ENCODE data around the gene TRPM3. TPM values are rescaled to one million over a fixed set of nuclear protein-coding genes. Genes with fewer than 3 reads are reported as not detected.

TRPM3 gene
- total and polyA plus RNA-seq, 2 of the 13 experiments (the other 11 are each of a cell fraction or from before 2014, with no cell fraction given): not detected

DNA sequence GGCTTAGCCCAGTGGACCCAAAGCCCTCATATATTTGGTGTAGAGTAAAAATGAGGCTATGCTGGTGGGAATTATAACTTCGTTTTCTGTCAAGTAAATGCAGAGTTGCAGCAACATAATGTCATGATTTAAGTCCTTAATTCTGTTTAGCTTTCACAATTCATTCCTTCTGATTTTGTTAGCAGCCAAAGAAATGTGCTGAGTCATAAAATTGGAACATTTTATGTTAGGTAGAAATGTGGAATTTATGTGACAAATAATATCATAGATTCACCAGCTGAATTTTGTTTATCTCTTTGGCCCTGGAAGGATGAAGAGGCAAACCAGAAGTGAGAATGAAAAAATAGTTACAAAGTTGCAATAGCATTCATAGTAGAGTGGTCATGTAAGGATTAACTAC is 247.0 kb downstream of the TRPM3 start:
- H3K79me2 ChIP-seq (ENCODE audit: insufficient read depth, low read length): no peaks in the 10 kb centered on the region
- FAIRE-seq (no peak), DNase-seq (ENCODE audit: low spot score) (no peak), ATAC-seq (no peak)
- ChIA-PET POLR2A (no interaction called here), CTCF (ENCODE audit: low intra/inter-chr PET ratio, low total read pairs) (no interaction called here)
- TF ChIP-seq MIER3 (CRISPR knock-in tag; IDR thresholded peaks at IDR 0.05; ENCODE audit: borderline replicate concordance): no peak
- TF ChIP-seq TAF15 (IDR thresholded peaks at IDR 0.05; ENCODE audit: low read depth, low read length, poor library complexity, severe bottlenecking): no peak
- TF ChIP-seq NFE2L2 (IDR thresholded peaks at IDR 0.05; ENCODE audit: low read length): peak; percentile 65
- peak; percentile 72 to 80 for TF ChIP-seq MAFK (conservative IDR thresholded peaks at IDR 0.05 in 1 of 2, IDR thresholded peaks at IDR 0.05 in 1 of 2; ENCODE audit: low read length in 2 of 2)
- no peak for TF ChIP-seq ZNF33B (CRISPR knock-in tag; IDR thresholded peaks at IDR 0.05)
- peak; percentile 77 for TF ChIP-seq MAFF (IDR thresholded peaks at IDR 0.05; ENCODE audit: low read depth, low read length)
- no peak for TF ChIP-seq REXO4 (CRISPR knock-in tag; IDR thresholded peaks at IDR 0.05; ENCODE audit: borderline replicate concordance)
- no peak overlapping the region for H3K27ac ChIP-seq (ENCODE audit: extremely low read length, insufficient read depth, low read length)
- H3K4me3 ChIP-seq (replicated peaks in 1 of 3; ENCODE audit: insufficient read depth in 1 of 3, low read depth in 2 of 3, low read length in 3 of 3): no peak overlapping the region
- no TSS peak for BruUV-seq (replicated peaks)
- intact Hi-C loops (cut with micrococcal nuclease; ENCODE audit: unreplicated experiment) (no loop called here), in situ Hi-C loops (cut with HindIII; ENCODE audit: extremely low pct_ligation_motif_present, low pct_unique_long_range_greater_than_20kb) (no loop called here)
- H3K36me3 ChIP-seq (replicated peaks in 1 of 2; ENCODE audit: control insufficient read depth in 1 of 2, insufficient read depth in 2 of 2, low read length in 2 of 2): no peaks in the 10 kb centered on the region
- H3K4me2 ChIP-seq (ENCODE audit: low read depth, low read length): no peak overlapping the region
- no peaks in the 10 kb centered on the region for H3K4me1 ChIP-seq (ENCODE audit: insufficient read depth, low read length)
- no peaks in the 10 kb centered on the region for H3K9me3 ChIP-seq (ENCODE audit: low read length)
- 0% methylated on average over 1 of the region's 1 CpG for WGBS (ENCODE audit: low lambda C conversion rate)
- H3K27me3 ChIP-seq (ENCODE audit: control insufficient read depth in 1 of 2, insufficient read depth in 2 of 2, low read length in 2 of 2): no peaks in the 10 kb centered on the region; a peak in 1 of 5 replicates
- no peaks in the 10 kb centered on the region for H4K20me1 ChIP-seq (ENCODE audit: insufficient read depth, low read length)
- no peak overlapping the region for H2AFZ ChIP-seq (ENCODE audit: low read length)
- no peak overlapping the region for H3K9ac ChIP-seq (ENCODE audit: insufficient read depth, low read depth, low read length)

DNA sequence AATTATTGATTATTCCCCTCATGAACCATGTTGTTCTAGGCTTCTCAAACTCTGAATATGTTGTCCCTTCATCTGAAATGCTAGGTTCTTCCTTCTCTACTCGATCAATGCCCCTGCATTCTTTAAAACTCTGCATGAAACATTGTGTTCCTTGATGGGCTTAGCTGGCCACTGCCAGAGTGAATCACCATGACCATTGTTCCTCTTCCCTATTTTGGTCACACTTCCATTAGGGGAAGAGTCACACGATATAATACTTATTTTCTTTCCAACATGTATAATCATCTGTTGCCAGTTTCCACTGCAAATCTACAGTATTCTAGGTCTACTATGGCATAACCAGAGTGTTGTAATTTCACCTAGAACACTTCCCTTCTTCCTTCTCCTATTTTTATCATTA is 247.9 kb downstream of the TRPM3 start:
- no peak for TF ChIP-seq GATAD2A (CRISPR knock-in tag; IDR thresholded peaks at IDR 0.05)
- no peak for TF ChIP-seq ELF1 (CRISPR knock-in tag; IDR thresholded peaks at IDR 0.05)
- no peak for TF ChIP-seq ZNF552 (CRISPR knock-in tag; IDR thresholded peaks at IDR 0.05; ENCODE audit: borderline replicate concordance)
- no peak for TF ChIP-seq ASH2L (IDR thresholded peaks at IDR 0.05; ENCODE audit: insufficient read length, low read depth, low read length)
- no peak for TF ChIP-seq TCF12 (IDR thresholded peaks at IDR 0.05)
- TF ChIP-seq TCF12 (CRISPR knock-in tag; IDR thresholded peaks at IDR 0.05): no peak
- intact Hi-C loops (cut with micrococcal nuclease; ENCODE audit: unreplicated experiment) (no loop called here), in situ Hi-C loops (cut with HindIII; ENCODE audit: extremely low pct_ligation_motif_present, low pct_unique_long_range_greater_than_20kb) (no loop called here)
- Histone ChIP-seq H3K9me3 (ENCODE audit: low read length) (no peaks in the 10 kb centered on the region), H3K4me2 (ENCODE audit: low read depth, low read length) (no peak overlapping the region), H2AFZ (ENCODE audit: low read length) (no peak overlapping the region), H3K79me2 (ENCODE audit: insufficient read depth, low read length) (no peaks in the 10 kb centered on the region), H3K4me1 (ENCODE audit: insufficient read depth, low read length) (no peaks in the 10 kb centered on the region), H3K36me3 (replicated peaks in 1 of 2; ENCODE audit: control insufficient read depth in 1 of 2, insufficient read depth in 2 of 2, low read length in 2 of 2) (no peaks in the 10 kb centered on the region), H4K20me1 (ENCODE audit: insufficient read depth, low read length) (no peaks in the 10 kb centered on the region), H3K27me3 (ENCODE audit: control insufficient read depth in 1 of 2, insufficient read depth in 2 of 2, low read length in 2 of 2) (no peaks in the 10 kb centered on the region; a peak in 1 of 5 replicates), H3K27ac (ENCODE audit: extremely low read length, insufficient read depth, low read length) (no peak overlapping the region), H3K4me3 (replicated peaks in 1 of 3; ENCODE audit: insufficient read depth in 1 of 3, low read depth in 2 of 3, low read length in 3 of 3) (no peak overlapping the region), H3K9ac (ENCODE audit: insufficient read depth, low read depth, low read length) (no peak overlapping the region)
- whole genome bisulfite sequencing (ENCODE audit: low lambda C conversion rate): 0% methylated on average over 2 of the region's 2 CpGs
- FAIRE-seq: no peak
- POLR2A ChIA-PET: no interaction called here
- DNase-seq (ENCODE audit: low spot score): no peak
- CTCF ChIA-PET (ENCODE audit: low intra/inter-chr PET ratio, low total read pairs): no interaction called here
- ATAC-seq: no peak
- BruUV-seq (replicated peaks): no TSS peak

Data from HepG2 (cell line).